ENCODE measurements around the gene MFAP4. TPM values are rescaled to one million over a fixed set of nuclear protein-coding genes. Genes with fewer than 3 reads are reported as not detected.

The MFAP4 gene
- polyA plus RNA-seq, 3 donors: 0.12 to 0.73 (median 0.12) TPM

DNA sequence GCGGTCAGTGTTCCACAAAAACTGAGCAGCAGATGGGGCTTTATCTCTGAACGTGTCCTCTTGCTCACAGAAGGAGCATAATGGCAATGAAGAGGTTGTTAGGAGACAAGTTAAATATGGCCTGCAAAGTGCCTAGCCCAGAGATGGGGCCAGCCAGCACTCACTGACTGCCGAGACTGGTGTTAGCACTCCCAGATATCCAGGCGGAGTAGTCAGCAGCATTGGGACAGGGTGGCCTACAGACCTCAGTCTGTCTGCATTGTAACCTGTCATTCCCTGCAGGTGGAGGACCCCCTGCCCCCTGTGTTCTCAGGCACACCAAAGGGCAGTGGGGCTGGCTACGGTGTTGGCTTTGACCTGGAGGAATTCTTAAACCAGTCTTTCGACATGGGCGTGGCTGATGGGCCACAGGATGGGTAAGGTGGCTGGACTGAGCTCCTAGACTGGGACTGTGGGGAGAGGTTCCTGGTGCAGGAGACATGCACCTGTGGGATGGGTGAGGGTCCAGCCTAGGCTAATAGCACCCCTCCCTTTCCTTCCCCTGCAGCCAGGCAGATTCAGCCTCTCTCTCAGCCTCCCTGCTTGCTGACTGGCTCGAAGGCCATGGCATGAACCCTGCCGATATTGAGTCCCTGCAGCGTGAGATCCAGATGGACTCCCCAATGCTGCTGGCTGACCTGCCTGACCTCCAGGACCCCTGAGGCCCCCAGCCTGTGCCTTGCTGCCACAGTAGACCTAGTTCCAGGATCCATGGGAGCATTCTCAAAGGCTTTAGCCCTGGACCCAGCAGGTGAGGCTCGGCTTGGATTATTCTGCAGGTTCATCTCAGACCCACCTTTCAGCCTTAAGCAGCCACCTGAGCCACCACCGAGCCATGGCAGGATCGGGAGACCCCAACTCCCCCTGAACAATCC lies 4.2 kb downstream of the MFAP4 start:
- peaks cover 57 to 64% of the 10 kb centered on the region in 2 donors for H3K36me3 Mint-ChIP-seq
- TF ChIP-seq, protein P1, sequence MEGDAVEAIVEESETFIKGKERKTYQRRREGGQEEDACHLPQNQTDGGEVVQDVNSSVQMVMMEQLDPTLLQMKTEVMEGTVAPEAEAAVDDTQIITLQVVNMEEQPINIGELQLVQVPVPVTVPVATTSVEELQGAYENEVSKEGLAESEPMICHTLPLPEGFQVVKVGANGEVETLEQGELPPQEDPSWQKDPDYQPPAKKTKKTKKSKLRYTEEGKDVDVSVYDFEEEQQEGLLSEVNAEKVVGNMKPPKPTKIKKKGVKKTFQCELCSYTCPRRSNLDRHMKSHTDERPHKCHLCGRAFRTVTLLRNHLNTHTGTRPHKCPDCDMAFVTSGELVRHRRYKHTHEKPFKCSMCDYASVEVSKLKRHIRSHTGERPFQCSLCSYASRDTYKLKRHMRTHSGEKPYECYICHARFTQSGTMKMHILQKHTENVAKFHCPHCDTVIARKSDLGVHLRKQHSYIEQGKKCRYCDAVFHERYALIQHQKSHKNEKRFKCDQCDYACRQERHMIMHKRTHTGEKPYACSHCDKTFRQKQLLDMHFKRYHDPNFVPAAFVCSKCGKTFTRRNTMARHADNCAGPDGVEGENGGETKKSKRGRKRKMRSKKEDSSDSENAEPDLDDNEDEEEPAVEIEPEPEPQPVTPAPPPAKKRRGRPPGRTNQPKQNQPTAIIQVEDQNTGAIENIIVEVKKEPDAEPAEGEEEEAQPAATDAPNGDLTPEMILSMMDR (IDR thresholded peaks at IDR 0.05): no peak
- Histone ChIP-seq H3K36me3 (replicated peaks in 1 of 2; ENCODE audit: control insufficient read depth in 1 of 2, insufficient read depth in 2 of 2, low read length in 2 of 2) (peaks cover 49 to 55% of the 10 kb centered on the region in 2 donors), H3K9ac (ENCODE audit: insufficient read depth, low read length, poor library complexity, severe bottlenecking) (no peak overlapping the region), H3K4me1 (ENCODE audit: control insufficient read depth in 1 of 2, insufficient read depth in 2 of 2, low read length in 2 of 2) (peaks cover 55 to 59% of the 10 kb centered on the region in 2 donors), H3K27ac (ENCODE audit: low read depth in 1 of 2, low read length in 2 of 2) (no peak overlapping the region), H3K4me3 (replicated peaks in 1 of 3; ENCODE audit: low read depth in 2 of 3, low read length in 3 of 3) (no peak overlapping the region), H3K4me2 (replicated peaks; ENCODE audit: extremely low read depth, low read length, poor library complexity, severe bottlenecking) (no peak overlapping the region), H3K79me2 (ENCODE audit: insufficient read depth, low read length) (peaks cover 38% of the 10 kb centered on the region), H4K20me1 (ENCODE audit: insufficient read depth, low read length) (no peaks in the 10 kb centered on the region), H3K9me3 (replicated peaks in 1 of 2; ENCODE audit: control insufficient read depth in 1 of 2, insufficient read depth in 1 of 2, low read length in 2 of 2) (no peaks in the 10 kb centered on the region), H3K27me3 (ENCODE audit: control insufficient read depth in 2 of 2, insufficient read depth in 2 of 2, low read length in 2 of 2) (no peaks in the 10 kb centered on the region), H2AFZ (ENCODE audit: insufficient read depth, low read depth, low read length, poor library complexity, severe bottlenecking) (no peak overlapping the region)
- intact Hi-C loops (cut with micrococcal nuclease): loop anchor here in 1 of 2 donors (5.0 kb wide), 1 partner anchor 35 kb away; no protein-coding TSS in a partner anchor
- WGBS (ENCODE audit: insufficient coverage): 100% methylated on average over 11 of the region's 13 CpGs
- H3K9me3 Mint-ChIP-seq: peaks cover 0 to 2% (median 0%) of the 10 kb centered on the region in 7 donors
- peak overlapping the region in 2 of 7 donors; percentile 12 to 25 for H3K27ac Mint-ChIP-seq
- no peak overlapping the region for H3K4me3 Mint-ChIP-seq
- no peak for DNase-seq
- peaks cover 52% of the 10 kb centered on the region for H3K4me1 Mint-ChIP-seq
- peaks cover 2 to 5% (median 2%) of the 10 kb centered on the region in 3 donors for H3K27me3 Mint-ChIP-seq (ENCODE audit: low read depth in 3 of 3)

- Histone ChIP-seq H3K4me3 (replicated peaks in 1 of 3; ENCODE audit: low read depth in 2 of 3, low read length in 3 of 3) (no peak overlapping the region), H3K36me3 (replicated peaks in 1 of 2; ENCODE audit: control insufficient read depth in 1 of 2, insufficient read depth in 2 of 2, low read length in 2 of 2) (peaks cover 49 to 55% of the 10 kb centered on the region in 2 donors), H2AFZ (ENCODE audit: insufficient read depth, low read depth, low read length, poor library complexity, severe bottlenecking) (no peak overlapping the region), H3K79me2 (ENCODE audit: insufficient read depth, low read length) (peaks cover 39% of the 10 kb centered on the region), H3K27me3 (ENCODE audit: control insufficient read depth in 2 of 2, insufficient read depth in 2 of 2, low read length in 2 of 2) (no peaks in the 10 kb centered on the region), H3K9me3 (replicated peaks in 1 of 2; ENCODE audit: control insufficient read depth in 1 of 2, insufficient read depth in 1 of 2, low read length in 2 of 2) (no peaks in the 10 kb centered on the region), H3K4me2 (replicated peaks; ENCODE audit: extremely low read depth, low read length, poor library complexity, severe bottlenecking) (no peak overlapping the region), H3K4me1 (ENCODE audit: control insufficient read depth in 1 of 2, insufficient read depth in 2 of 2, low read length in 2 of 2) (peaks cover 50 to 57% of the 10 kb centered on the region in 2 donors), H3K9ac (ENCODE audit: insufficient read depth, low read length, poor library complexity, severe bottlenecking) (no peak overlapping the region), H3K27ac (ENCODE audit: low read depth in 1 of 2, low read length in 2 of 2) (no peak overlapping the region), H4K20me1 (ENCODE audit: insufficient read depth, low read length) (no peaks in the 10 kb centered on the region)
- DNase-seq: no peak
- Mint-ChIP-seq H3K27me3 (ENCODE audit: low read depth in 3 of 3) (peaks cover 2 to 5% (median 3%) of the 10 kb centered on the region in 3 donors), H3K36me3 (peaks cover 57 to 64% of the 10 kb centered on the region in 2 donors), H3K27ac (no peak overlapping the region), H3K4me1 (peaks cover 47% of the 10 kb centered on the region), H3K4me3 (no peak overlapping the region), H3K9me3 (peaks cover 0 to 2% (median 0%) of the 10 kb centered on the region in 7 donors)
- intact Hi-C loops (cut with micrococcal nuclease): loop anchor here in 1 of 2 donors (5.0 kb wide), 1 partner anchor 35 kb away; no protein-coding TSS in a partner anchor
- 96% methylated on average over 27 of the region's 31 CpGs for WGBS (ENCODE audit: insufficient coverage)
- TF ChIP-seq, protein P1 (IDR thresholded peaks at IDR 0.05): no peak
These were observed 5.1 kb downstream of the MFAP4 start for GRCh38 chr17:19381741-19382444.
